ENCODE measurements around the gene PCDH15.

GRCh38 chr10:54681136-54681535 lies 119.9 kb downstream of the PCDH15 start:
- TF ChIP-seq CTCF (conservative IDR thresholded peaks at IDR 0.05; ENCODE audit: low read depth, low read length): no peak
- no peak for TF ChIP-seq SMC3 (IDR thresholded peaks at IDR 0.05; ENCODE audit: low read depth, low read length)
- TF ChIP-seq POLR2A (IDR thresholded peaks at IDR 0.05; ENCODE audit: low read depth, low read length): no peak
- TF ChIP-seq CEBPB (IDR thresholded peaks at IDR 0.05; ENCODE audit: low read depth, low read length): no peak
- no peak for TF ChIP-seq FOS (IDR thresholded peaks at IDR 0.05; ENCODE audit: low read depth, low read length)
- TF ChIP-seq BHLHE40 (IDR thresholded peaks at IDR 0.05; ENCODE audit: low read depth, low read length): no peak
- TF ChIP-seq RCOR1 (IDR thresholded peaks at IDR 0.05; ENCODE audit: insufficient replicate concordance, low read length): no peak
- no peak for TF ChIP-seq RAD21 (IDR thresholded peaks at IDR 0.05; ENCODE audit: low read length)
- no peak for TF ChIP-seq CHD1 (IDR thresholded peaks at IDR 0.05; ENCODE audit: low read depth, low read length)
- TF ChIP-seq USF2 (IDR thresholded peaks at IDR 0.05; ENCODE audit: low read depth, low read length): no peak
- no peak for TF ChIP-seq MXI1 (IDR thresholded peaks at IDR 0.05; ENCODE audit: borderline replicate concordance, low read depth, low read length)
- TF ChIP-seq MAZ (IDR thresholded peaks at IDR 0.05; ENCODE audit: borderline replicate concordance, low read depth, low read length): no peak
- no peak for TF ChIP-seq MAFK (IDR thresholded peaks at IDR 0.05; ENCODE audit: low read depth, low read length)
- TF ChIP-seq RFX5 (IDR thresholded peaks at IDR 0.05; ENCODE audit: low read depth, low read length): no peak

All from IMR-90 (cell line).